ENCODE data around the gene CSTF3. TPM values are rescaled to one million over a fixed set of nuclear protein-coding genes. Genes with fewer than 3 reads are reported as not detected.

CSTF3 gene
- total and polyA plus RNA-seq, 2 of the 4 experiments (the other 2 are of a cell fraction) = 14.5 to 23.4 TPM

- POLR2A ChIA-PET (ENCODE audit: unreplicated experiment) = no interaction called here
- no peaks in the 10 kb centered on the region for H3K27me3 ChIP-seq (ENCODE audit: control insufficient read depth, insufficient read depth, low read length)
- no peak overlapping the region for H2AK9ac ChIP-seq (replicated peaks; ENCODE audit: low read depth, low read length, poor library complexity)
- H4K8ac ChIP-seq (ENCODE audit: low read depth in 2 of 2, low read length in 2 of 2) = no peak overlapping the region
- H3K9ac ChIP-seq (ENCODE audit: low read depth, low read length) = no peak overlapping the region
- H4K20me1 ChIP-seq (ENCODE audit: insufficient read depth, low read length) = no peaks in the 10 kb centered on the region
- intact Hi-C loops (cut with micrococcal nuclease) = loop anchor here (5.0 kb wide), 1 partner anchor 172 kb away; the partner anchor contains the start of gene QSER1
- no peak overlapping the region for H3K4me3 ChIP-seq (ENCODE audit: insufficient read depth, low read depth, low read length)
- no peak overlapping the region for H4K5ac ChIP-seq (ENCODE audit: low read depth, low read length)
- H2BK120ac ChIP-seq (ENCODE audit: low read depth, low read length) = no peak overlapping the region
- H3K18ac ChIP-seq (ENCODE audit: low read depth, low read length) = no peak overlapping the region
- no peak overlapping the region for H2BK5ac ChIP-seq (ENCODE audit: low read depth, low read length, poor library complexity, severe bottlenecking)
- H2AK5ac ChIP-seq (ENCODE audit: low read depth, low read length) = no peak overlapping the region
- 94% methylated on average over 3 of the region's 11 CpGs; no CpG with 5 or more reads in 1 of the 2 experiments for WGBS, 2 experiments (ENCODE audit: extremely low coverage in 2 of 2, insufficient read length in 1 of 2)
- no peak overlapping the region for H3K23ac ChIP-seq (ENCODE audit: low read depth, low read length)
- no peak overlapping the region; the same call in 1 of the 2 replicates for H3K14ac ChIP-seq (replicated peaks; ENCODE audit: low read depth, low read length)
- peaks cover 7% of the 10 kb centered on the region; the same call in 1 of the 2 replicates for H3K4me1 ChIP-seq (ENCODE audit: control insufficient read depth, insufficient read depth, low read length)
- dilution Hi-C loops (cut with HindIII; ENCODE audit: low sequenced_read_pairs, unreplicated experiment) = no loop called here
- peaks cover 0 to 12% of the 10 kb centered on the region in 2 experiments; a peak in 2 of 4 replicates for H3K79me1 ChIP-seq (ENCODE audit: low read depth in 1 of 2, low read length in 2 of 2)
- in situ Hi-C loops (cut with MboI; ENCODE audit: low sequenced_read_pairs) = loop anchor here (5.0 to 25.0 kb wide), 3 partner anchors 107 to 477 kb away; partner anchors contain the start of genes EIF3M and PRRG4
- no peak overlapping the region for H2BK15ac ChIP-seq (ENCODE audit: low read depth, low read length)
- H3K36me3 ChIP-seq (ENCODE audit: control insufficient read depth, insufficient read depth, low read length) = peaks cover 37% of the 10 kb centered on the region
- no peak overlapping the region for H3K27ac ChIP-seq (ENCODE audit: insufficient read depth, low read length)
- no peak overlapping the region; the same call in 1 of the 2 replicates for H3K4ac ChIP-seq (ENCODE audit: low read depth, low read length)
- no peak overlapping the region for H4K91ac ChIP-seq (ENCODE audit: insufficient read depth, low read depth, low read length)
- H3K9me1 ChIP-seq (ENCODE audit: insufficient read depth, low read length) = 0 out of 2 replicates have a peak, but pooled peaks cover 16% of the 10 kb centered on the region
- no peak overlapping the region for H3K4me2 ChIP-seq (ENCODE audit: low read depth, low read length)
- ATAC-seq (ENCODE audit: low read depth) (no peak), DNase-seq (no peak)
- H3K56ac ChIP-seq (ENCODE audit: extremely low read depth, insufficient read depth, low read length) = no peak overlapping the region
- no peak overlapping the region for H2BK20ac ChIP-seq (ENCODE audit: low read depth, low read length)
- H3K9me3 ChIP-seq (ENCODE audit: control insufficient read depth, insufficient read depth, low read length) = no peaks in the 10 kb centered on the region
- no peak for TF ChIP-seq MXI1 (IDR thresholded peaks at IDR 0.05; ENCODE audit: borderline replicate concordance, low read depth, low read length)
- TF ChIP-seq POLR2A (IDR thresholded peaks at IDR 0.05; ENCODE audit: low read depth, low read length) = no peak
- TF ChIP-seq SMC3 (IDR thresholded peaks at IDR 0.05; ENCODE audit: low read depth, low read length) = no peak
- no peak for TF ChIP-seq BHLHE40 (IDR thresholded peaks at IDR 0.05; ENCODE audit: low read depth, low read length)
- TF ChIP-seq FOS (IDR thresholded peaks at IDR 0.05; ENCODE audit: low read depth, low read length) = no peak
- no peak for TF ChIP-seq CHD1 (IDR thresholded peaks at IDR 0.05; ENCODE audit: low read depth, low read length)
- TF ChIP-seq MAZ (IDR thresholded peaks at IDR 0.05; ENCODE audit: borderline replicate concordance, low read depth, low read length) = no peak
- TF ChIP-seq RCOR1 (IDR thresholded peaks at IDR 0.05; ENCODE audit: insufficient replicate concordance, low read length) = no peak
- TF ChIP-seq MAFK (IDR thresholded peaks at IDR 0.05; ENCODE audit: low read depth, low read length) = no peak
- TF ChIP-seq ELK1 (IDR thresholded peaks at IDR 0.05; ENCODE audit: borderline replicate concordance, low read depth, low read length) = no peak
- BruUV-seq (replicated peaks) = no TSS peak
- no peak overlapping the region for H2AFZ ChIP-seq (replicated peaks; ENCODE audit: low read length, poor library complexity)
- CTCF ChIA-PET = interaction anchor here (0.6 to 2.6 kb wide), 4 partner anchors 60 to 108 kb away, joined by 3 to 16 read pairs (median 10); no protein-coding TSS in a partner anchor
These were observed 97.1 kb downstream of the CSTF3 start for GRCh38 chr11:33064033-33064825.
